DND-41 (cell line): ENCODE results near the gene ARV1.

Experiments used
- CTCF ChIP-seq: IDR thresholded peaks from 2 replicates; pipeline ENCODE4 v1.5.1; 2012; ENCODE audit warnings: borderline replicate concordance, low read length, moderate library complexity, mild to moderate bottlenecking; ENCODE audit not compliant: poor library complexity, severe bottlenecking; ENCODE audit errors: extremely low read depth
- EZH2 ChIP-seq: IDR thresholded peaks from 3 replicates; pipeline ENCODE4 v1.6.1; 2012; ENCODE audit warnings: borderline replicate concordance, low read depth, mild to moderate bottlenecking, moderate library complexity, low read length, inconsistent platforms; ENCODE audit not compliant: severe bottlenecking

- no peak for TF ChIP-seq CTCF
- TF ChIP-seq EZH2: no peak
These were observed 4.9 kb downstream of the ARV1 start for GRCh38 chr1:230983811-230984210.
